Measurements from ENCODE around the gene ZNF644. TPM values are rescaled to one million over a fixed set of nuclear protein-coding genes. Genes with fewer than 3 reads are reported as not detected.
"Not testable (repeated sequence)": the region's sequence is repeated elsewhere in the genome, so short reads cannot be mapped to it uniquely, and the experiment has no call there.

ZNF644 gene
- total RNA-seq, 2 donors from 2014 or later = 29.1 to 41.3 TPM

DNA sequence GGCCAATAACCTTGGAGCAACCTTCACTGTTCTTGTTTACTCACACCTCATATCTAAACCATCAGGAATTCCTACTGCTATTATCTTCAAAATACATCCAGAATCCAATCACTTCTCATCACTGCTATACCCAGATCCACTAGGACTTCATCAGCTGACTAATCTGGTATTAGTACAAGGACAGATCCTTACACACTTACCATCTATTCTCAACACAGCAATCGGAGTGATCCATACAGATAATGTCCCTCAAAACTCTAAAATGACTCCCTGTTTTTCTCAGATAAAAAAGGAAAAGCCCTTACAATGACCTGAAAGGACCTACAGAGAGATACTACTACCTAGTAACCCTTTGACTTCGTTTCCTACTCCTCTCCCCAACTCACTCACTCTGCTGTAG, 70.8 kb downstream of the ZNF644 start:
- ATAC-seq = no peak
- intact Hi-C loops (cut with DNase I) = no loop called here
- no peak for DNase-seq

DNA sequence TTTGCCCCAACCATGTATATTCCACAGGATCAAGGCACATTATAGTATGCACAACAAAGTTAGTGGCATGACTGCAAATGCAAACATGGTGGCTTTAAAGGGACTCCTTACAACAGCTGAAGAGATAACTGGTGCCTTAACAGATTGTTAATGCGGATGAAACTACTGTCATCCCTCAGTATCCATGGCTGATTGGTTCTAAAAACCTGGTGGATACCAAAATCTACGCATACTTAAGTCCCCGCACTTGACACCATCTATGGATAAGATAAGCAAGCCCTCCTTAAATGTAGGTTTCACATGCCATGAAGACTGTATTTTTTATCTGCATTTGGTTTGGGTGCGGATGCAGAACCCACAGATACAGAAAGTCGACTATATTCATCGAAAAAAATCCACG, 73.5 kb downstream of the ZNF644 start:
- intact Hi-C loops (cut with DNase I) = no loop called here
- ATAC-seq = no peak

DNA sequence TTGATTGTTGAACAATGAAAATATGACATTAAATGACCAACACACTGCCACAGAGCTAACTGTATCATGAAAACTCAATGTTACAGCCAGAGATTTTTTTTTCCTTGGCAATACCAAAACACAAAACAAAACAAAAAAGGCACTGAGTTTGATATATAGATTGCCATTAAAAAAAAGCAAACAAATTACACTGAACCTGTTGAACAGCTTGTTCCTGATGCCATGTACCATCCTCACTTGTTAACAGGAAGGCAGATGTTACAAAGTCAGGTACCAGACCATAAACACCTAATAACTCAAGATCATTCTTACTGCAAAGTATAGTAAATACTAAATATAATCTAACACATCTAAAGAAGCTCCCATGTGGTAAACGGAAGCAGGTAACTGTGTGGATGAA, 75.2 kb downstream of the ZNF644 start:
- intact Hi-C loops (cut with DNase I) = no loop called here
- no peak for DNase-seq
- no peak for ATAC-seq

More for the DNA sequence above, 73.5 kb downstream of the ZNF644 start:
- no peak for DNase-seq

DNA sequence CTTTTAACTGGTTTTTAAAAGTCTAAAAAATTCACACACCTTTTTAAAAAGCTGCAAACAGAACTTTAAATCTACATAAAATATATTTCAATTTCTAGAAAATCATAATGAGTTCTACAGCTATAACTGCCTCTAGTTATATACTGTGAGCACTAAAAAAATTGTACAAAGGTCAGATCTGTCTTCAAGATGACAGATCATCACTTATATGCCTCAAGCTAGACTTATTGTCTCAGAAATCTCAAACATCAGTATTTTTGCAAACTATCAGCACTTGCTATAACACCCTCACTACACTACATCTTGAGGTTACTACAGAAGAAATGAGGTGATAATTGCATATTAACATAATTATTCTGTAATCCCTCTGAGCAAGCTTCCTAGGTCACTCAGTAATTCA, 76.5 kb downstream of the ZNF644 start:
- no peak for DNase-seq
- intact Hi-C loops (cut with DNase I) = no loop called here
- no peak for ATAC-seq

DNA sequence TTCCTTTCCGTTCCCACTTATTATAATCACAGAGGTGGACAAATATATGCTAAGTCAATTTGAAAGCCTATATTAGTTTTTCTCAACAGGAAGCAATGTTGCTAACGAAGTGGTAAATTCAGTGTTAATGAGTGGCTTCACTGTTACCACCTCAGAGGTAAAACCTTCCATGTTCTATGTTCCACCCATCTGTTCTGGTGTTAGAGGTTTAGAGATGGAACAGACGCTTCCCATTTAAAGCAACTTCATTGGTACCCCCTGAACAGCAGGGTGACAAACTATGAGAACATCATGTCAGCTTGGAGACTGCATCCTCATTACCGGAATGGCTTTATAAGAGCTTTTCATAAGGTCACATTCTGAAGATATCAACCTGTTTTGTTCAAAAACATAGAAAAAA, 77.9 kb downstream of the ZNF644 start:
- no peak for ATAC-seq
- intact Hi-C loops (cut with DNase I) = no loop called here
- no peak for DNase-seq

DNA sequence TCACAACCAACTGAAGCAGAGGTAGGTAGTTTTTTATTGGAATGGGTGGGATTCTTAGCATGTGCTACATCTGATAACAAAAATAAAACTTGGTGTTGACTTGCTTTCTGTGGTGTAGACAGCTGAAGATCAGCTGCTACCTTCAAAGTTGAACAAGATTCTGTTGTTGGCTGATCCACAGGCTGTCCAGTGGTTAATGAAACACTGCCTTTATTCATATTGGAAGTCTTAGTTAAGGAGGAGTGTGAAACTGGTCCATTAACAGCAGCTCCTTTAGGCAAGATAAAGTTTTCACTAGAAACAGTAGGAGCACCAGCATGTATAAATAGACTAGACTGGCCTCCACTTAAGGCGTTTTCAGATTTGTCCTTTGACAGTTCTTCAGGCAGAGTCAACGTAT, 81.1 kb downstream of the ZNF644 start:
- intact Hi-C loops (cut with DNase I) = no loop called here
- DNase-seq (no peak), ATAC-seq (no peak)

DNA sequence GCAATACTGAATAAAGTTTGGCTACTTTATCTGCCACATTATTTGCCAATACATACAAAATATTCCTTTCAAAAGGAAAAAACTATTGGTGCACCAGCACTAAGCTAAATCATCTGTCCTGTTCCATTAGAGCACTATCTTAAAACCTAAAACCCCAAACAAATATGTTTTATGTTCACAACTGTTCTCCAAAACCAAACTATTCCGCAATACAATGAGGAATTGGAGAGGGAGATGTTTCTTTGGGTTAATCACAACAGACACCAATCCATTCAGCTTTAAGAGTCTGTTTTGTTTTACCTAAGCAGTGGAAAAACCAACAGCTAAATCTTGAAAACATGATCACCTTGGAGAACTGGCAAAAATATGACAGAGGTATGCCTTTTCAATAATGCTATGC, 85.1 kb downstream of the ZNF644 start:
- no peak for ATAC-seq
- DNase-seq = no peak
- intact Hi-C loops (cut with DNase I) = no loop called here

DNA sequence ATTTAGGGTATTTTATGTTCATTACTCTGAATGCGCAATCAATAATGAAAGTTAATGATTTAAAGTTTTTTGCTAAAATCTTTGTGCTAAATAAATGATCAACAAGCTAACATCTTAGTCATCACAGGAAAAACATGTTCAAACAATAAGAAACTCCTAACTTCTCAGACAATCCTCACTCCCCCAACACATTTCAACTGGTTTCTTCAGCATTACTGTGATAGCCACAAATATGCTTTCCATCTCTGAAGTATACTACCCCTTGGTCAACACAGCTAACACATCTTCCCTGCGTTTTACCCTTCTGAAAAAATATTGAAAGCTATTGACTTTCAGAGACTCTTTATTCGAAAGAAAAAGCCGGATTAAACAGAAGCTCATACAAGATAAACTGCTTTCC, 85.8 kb downstream of the ZNF644 start:
- ATAC-seq (no peak), DNase-seq (no peak)
- intact Hi-C loops (cut with DNase I) = no loop called here

DNA sequence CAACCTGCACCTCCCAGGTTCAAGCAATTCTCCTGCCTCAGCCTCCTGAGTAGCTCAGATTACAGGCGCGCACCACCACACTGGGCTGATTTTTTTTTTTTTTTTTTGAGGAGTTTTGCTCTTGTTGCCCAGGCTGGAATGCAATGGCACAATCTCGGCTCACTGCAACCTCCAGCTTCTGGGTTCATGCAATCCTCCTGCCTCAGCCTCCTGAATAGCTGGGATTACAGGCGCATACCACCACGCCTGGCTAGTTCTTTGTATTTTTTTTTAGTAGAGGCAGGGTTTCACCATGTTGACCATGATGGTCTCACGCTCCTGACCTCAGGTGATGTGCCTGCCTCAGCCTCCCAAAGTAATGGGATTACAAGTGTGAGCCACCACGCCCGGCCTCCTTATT, 93.6 kb downstream of the ZNF644 start:
- ATAC-seq; DNase-seq; intact Hi-C loops (cut with DNase I): not testable (repeated sequence)

DNA sequence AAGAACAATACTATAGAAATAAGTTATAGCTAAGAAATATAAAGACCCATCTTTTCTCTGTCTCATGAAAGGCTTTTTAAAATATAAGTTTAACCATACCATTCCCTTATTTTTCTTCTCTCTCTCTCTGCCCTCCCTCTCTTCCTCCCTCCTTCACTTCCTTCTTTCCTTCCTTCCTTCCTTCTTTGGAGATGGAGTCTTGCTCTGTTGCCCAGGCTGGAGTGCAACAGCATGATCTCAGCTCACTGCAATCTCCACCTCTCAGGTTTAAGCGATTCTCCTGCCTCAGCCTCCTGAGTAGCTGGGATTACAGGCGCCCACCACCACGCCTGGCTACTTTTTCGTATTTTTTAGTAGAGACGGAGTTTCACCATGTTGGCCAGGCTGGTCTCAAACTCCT, 94.2 kb downstream of the ZNF644 start:
- intact Hi-C loops (cut with DNase I); ATAC-seq; DNase-seq: not testable (repeated sequence)

DNA sequence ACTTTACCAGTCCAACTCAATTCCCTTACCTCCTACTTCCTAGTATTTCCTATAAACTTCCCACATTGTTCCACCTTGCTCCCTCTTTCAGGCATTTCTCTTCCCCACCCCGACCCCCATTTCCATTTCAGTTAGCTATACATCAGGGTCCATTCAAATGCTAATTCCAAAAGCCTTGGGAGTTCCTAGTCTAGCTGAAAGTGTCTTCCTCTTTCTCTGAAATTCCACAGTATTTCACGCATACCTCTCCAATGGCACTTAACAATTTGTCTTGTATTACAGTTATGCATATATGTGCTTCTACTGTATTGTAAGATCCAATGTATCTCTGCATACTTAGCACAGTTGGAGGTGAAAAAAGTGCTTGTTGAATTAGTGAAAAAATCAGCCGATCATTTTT, 94.9 kb downstream of the ZNF644 start:
- no peak for DNase-seq
- ATAC-seq = no peak
- intact Hi-C loops (cut with DNase I) = no loop called here

DNA sequence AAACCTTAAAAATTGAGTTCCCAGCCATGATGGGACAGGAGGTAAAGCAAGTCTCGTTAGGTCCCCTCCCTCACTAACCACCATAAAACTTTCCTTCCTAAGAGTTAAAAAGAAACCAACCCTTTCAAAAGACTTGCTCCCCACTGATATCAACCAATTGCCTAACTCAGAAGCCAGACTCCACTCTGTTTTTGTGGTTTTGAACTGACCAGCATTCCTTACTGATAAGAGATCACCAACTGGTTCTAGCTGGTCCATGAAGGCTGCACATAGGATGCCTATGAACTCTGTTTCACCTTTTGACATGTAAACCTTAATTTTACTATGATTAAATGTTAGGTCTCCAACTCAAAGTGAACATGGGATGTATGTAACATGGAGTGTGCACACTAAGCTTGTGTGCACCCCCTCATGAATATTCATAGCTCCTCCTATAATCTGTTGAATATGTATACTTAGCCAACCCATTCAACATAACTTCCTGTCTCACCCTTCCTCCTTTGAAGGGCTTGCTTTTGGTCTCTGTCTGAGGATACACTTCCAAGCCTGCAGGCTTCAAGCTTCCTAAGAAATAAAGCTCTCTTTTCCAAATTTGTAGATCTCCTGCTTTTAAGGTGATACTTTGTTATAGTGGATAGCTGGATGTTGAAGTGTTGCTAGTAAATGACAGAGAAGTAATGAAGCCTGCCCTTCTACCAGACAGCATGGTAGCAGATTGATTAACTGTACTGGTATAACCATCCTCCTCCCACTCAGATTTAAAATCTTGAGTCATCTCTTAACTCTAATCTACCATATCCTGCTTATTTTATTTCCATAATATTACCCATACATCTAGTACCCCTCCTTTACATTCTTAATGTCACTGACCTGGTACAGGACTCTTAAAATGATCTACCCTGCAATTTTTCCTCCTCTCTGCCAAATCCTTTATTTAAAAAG, 95.6 kb downstream of the ZNF644 start:
- DNase-seq (no peak), ATAC-seq (no peak)
- intact Hi-C loops (cut with DNase I) = no loop called here

DNA sequence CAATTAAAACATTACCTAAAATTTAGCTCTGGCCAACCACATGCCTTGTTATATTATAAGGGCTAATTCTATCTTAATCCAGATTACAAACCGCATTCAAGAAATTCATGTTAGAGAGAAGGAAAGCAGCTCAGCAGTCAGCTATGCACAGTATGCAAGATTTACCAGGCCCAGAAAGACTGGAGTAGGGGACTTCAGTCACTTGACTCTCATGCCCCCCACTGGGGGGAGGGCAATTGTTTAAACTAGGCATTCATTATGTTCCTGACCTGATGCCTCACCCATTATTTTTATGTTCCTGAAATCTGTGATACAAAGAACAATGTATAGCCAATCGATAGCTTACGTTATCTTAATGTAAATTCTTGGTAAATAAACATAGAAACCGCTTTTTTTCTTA, 96.9 kb downstream of the ZNF644 start:
- no peak for ATAC-seq
- DNase-seq = no peak
- intact Hi-C loops (cut with DNase I) = no loop called here

DNA sequence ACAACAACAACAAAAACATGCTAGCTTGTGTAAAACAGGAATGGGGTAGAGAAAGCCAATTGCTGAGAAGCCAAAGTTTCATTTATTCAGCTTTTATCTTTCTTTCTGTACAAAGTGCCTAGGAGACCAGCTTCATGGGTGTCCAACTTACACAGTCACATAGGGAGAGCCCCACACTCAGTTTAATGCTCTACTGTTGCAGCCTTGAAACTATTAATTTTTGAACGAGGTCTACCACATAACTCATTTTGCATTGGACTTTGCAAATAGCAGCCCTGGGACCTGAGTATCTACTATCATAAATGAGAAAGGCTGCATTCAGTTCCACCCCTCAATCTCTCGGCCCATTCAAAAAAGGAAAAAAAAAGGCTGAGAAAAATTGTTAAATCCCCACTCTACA, 98.8 kb downstream of the ZNF644 start:
- ATAC-seq (no peak), DNase-seq (no peak)
- intact Hi-C loops (cut with DNase I) = no loop called here

DNA sequence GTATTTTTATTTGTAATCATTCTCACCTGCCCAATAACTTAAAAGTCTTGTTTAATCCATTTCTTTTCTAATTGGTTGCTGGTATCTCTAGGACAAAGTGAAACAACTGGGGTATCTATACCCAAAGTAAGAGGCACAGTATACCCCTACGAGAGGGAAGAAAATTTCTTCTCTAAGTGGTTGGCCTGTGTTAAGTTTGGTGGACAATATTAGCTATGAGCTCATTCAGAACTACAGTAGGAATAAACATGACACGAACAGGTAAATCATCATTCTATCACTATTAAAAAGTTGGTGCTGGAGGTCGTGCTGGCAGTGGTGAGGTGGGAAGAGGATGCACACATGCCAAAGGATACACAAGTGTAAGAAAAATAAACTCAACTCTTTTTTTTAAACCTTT, 99.6 kb downstream of the ZNF644 start:
- intact Hi-C loops (cut with DNase I) = no loop called here

DNA sequence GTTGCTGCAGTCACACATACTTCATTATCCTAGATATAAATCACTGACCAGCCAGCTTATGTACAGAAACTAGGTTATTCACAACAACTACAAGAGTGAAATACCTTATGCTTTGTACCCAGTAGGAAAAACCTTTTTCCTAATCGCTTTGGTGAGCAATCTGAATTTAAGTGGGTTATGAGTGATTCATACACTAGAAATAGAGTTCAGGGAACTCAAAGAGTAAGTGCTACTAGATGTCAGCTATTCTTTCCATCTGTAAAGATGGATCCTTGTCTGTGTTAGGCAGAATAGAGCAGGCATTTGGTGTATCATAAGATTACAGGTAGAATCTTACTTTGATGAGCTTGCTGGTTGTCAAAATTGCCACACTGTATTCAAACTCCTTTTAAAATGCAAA, 101.9 kb downstream of the ZNF644 start:
- peak; percentile 34 to 78 for ATAC-seq
- DNase-seq = no peak
- intact Hi-C loops (cut with DNase I) = no loop called here

More for the DNA sequence above, 99.6 kb downstream of the ZNF644 start:
- ATAC-seq = no peak
- DNase-seq = no peak

DNA sequence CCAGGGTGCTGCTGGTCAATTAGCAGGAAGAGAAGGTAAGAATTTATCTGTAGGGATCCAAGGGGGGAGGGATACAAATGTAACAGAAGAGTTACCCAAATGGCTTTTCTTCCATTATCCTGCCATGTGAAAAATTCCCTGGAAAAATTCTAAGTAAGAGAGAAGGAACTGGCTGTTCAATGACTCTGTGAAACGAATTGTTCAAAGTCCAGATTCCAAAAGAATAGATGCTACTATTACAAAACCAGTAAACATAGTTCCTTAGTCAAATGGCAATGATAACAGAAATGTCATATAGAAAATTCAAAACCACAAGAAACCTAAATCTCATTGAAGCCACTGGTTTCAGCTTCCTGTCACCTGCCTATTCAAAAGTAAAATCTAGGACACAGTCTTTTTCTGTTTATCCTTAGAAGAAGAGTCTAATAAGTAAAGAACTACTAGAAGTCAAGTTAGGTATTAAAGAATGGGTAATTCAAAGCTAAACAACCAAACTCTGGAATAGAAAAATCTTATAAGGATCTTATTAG, 102.6 kb downstream of the ZNF644 start:
- DNase-seq (no peak), ATAC-seq (no peak)
- intact Hi-C loops (cut with DNase I) = no loop called here

DNA sequence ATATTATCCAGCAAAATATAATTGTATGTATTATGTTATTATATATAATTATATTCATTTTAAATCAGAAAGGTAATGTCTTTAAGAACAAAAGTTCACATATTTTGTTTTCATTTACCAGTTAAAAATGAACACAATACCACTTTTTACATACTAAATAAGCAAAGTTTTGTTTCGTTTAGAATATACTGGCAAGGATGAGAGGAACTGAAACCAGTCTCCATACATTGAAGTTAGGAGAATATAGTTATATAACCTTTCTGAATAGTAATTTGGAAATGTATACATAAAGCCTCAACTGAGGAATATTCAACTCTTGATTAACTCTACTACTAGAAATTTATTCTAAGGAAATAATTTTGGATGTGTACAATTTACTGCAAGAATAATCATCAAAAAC, 110.5 kb downstream of the ZNF644 start:
- DNase-seq = no peak
- intact Hi-C loops (cut with DNase I) = no loop called here
- no peak for ATAC-seq

DNA sequence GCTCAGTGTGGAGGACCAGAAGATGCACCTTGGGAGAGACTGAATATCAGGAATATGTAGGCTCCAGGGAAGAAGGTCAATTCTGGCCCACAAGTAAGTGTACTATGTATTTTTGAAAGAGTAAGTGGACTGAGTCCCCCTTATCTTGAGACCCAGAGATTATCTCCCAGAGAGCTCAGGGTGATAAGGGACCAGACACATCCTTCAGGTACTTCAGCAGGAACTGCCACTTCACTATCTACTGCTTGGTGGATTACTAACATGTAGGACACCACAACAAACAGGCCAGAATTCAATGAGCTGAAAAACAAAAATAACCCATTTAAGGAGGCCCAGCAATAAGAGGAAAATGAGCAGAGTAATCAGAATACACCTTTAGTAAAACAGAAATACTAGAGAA, 119.2 kb downstream of the ZNF644 start:
- intact Hi-C loops (cut with DNase I) = no loop called here
- DNase-seq (no peak), ATAC-seq (no peak)

DNA sequence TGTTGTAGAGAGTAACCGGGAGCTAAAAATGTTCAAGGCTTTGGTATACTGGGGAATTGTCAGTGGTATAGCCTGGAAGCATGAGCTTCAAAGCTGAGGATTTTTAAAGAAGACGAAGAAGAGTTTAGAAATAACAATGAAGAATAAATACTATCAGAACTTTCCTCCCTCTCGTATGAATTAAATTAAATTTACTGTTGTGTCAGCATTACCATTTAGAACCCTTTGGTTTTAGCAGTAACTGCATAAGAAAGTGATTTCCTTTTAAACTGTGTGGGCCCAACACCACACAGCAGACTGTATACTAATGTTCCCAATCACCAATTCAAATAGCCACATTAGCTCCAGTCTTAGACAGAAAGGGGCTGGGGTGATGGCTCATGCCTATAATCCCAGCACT, 122.6 kb downstream of the ZNF644 start:
- DNase-seq (no peak), ATAC-seq (no peak)
- intact Hi-C loops (cut with DNase I) = no loop called here

DNA sequence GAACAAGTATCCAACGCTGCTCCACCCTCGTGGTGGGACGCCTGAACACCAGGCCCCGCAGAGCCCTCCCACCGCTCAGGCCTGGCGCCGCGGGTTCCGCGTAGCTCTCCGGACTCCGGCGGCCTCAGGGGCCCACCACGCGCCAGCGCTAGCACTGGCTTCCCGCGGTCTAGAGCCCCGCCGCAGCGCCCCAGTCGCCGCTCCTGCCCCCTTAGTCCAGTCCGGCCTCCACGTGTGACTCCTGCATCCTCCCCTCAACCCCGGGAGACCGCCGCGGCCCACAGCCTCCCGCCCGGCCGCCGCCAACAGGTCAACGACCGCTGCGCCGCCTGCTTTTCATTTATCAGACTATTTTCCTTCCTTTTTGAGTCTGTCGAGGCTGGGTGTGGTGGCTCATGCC, 128.2 kb downstream of the ZNF644 start:
- DNase-seq; intact Hi-C loops (cut with DNase I); ATAC-seq: not testable (repeated sequence)

Data from left cardiac atrium (tissue), 4 donors.